H1 (cell line): ENCODE results near the gene FOXA2. TPM values are rescaled to one million over a fixed set of nuclear protein-coding genes. Genes with fewer than 3 reads are reported as not detected.
A peak's percentile ranks its signal among the peaks of the same experiment; 100 is the strongest.

Experiments
- CTCF ChIA-PET: fragments of 300-600 bp; sonication (Branson Sonifier 250); formaldehyde crosslinking; loops from one replicate; lab custom pipeline; 2021; ENCODE audit not compliant: partially characterized antibody; lab: Charles Lee
- POLR2A ChIA-PET: fragments of 300-600 bp; sonication (Branson Sonifier 250); formaldehyde crosslinking; loops from one replicate; lab custom pipeline; 2021; ENCODE audit warnings: inconsistent platforms; ENCODE audit not compliant: partially characterized antibody; lab: Charles Lee
- DNase-seq, 2 experiments: peaks; one replicate each; pipeline versions ENCODE4 v3.0.0 to v3.0.0-alpha.2; 2010 to 2022; ENCODE audit warnings: low spot score in 2 of 2, low read depth in 1 of 2, mixed read lengths in 1 of 2
- FAIRE-seq: peaks from 2 replicates; lab custom pipeline; 2011; peaks lifted over from hg19 to GRCh38; lab: Jason Lieb, UNC
- H2AFZ ChIP-seq: 2 replicates; pipeline ENCODE4 v1.8.1; 2012; ENCODE audit warnings: low read length, inconsistent platforms
- H2AK5ac ChIP-seq: 2 replicates; pipeline ENCODE4 v1.6.1; 2013; ENCODE audit warnings: low read depth, low read length
- H2BK120ac ChIP-seq: replicated peaks from 2 replicates; pipeline ENCODE3; 2013; ENCODE audit warnings: low read depth, low read length, inconsistent platforms
- H2BK12ac ChIP-seq: 2 replicates; pipeline ENCODE4 v1.6.1; 2013; ENCODE audit warnings: low read depth, low read length
- H2BK15ac ChIP-seq: 2 replicates; pipeline ENCODE4 v1.6.1; 2013; ENCODE audit warnings: low read length
- H2BK20ac ChIP-seq: 2 replicates; pipeline ENCODE4 v1.6.1; 2013; ENCODE audit warnings: low read length
- H2BK5ac ChIP-seq: 2 replicates; pipeline ENCODE4 v1.6.1; 2013; ENCODE audit warnings: low read depth, low read length
- H3K14ac ChIP-seq: 2 replicates; pipeline ENCODE4 v1.6.1; 2013; ENCODE audit warnings: inconsistent platforms; ENCODE audit not compliant: insufficient read length
- H3K18ac ChIP-seq: 2 replicates; pipeline ENCODE4 v1.6.1; 2013; ENCODE audit warnings: low read length; ENCODE audit errors: extremely low read depth
- H3K23ac ChIP-seq: 2 replicates; pipeline ENCODE4 v1.6.1; 2013; ENCODE audit warnings: inconsistent platforms; ENCODE audit not compliant: insufficient read length
- H3K23me2 ChIP-seq: 2 replicates; pipeline ENCODE4 v1.6.1; 2013; ENCODE audit warnings: low read depth, low read length
- H3K27ac ChIP-seq: 2 replicates; pipeline ENCODE4 v1.6.1; 2011; ENCODE audit warnings: low read depth, low read length, inconsistent platforms
- H3K27me3 ChIP-seq, 4 experiments: replicated peaks in 1 of 4; 1 replicate in 1 of 4; 2 replicates in 3 of 4; pipeline versions ENCODE4 v1.6.1 to v1.8.1; 2011 to 2013; ENCODE audit warnings: low read length in 3 of 4, mild to moderate bottlenecking in 3 of 4, inconsistent platforms in 2 of 4, mixed read lengths in 2 of 4, moderate library complexity in 1 of 4; ENCODE audit not compliant: control insufficient read depth in 3 of 4, insufficient read depth in 3 of 4; ENCODE audit errors: extremely low read depth in 1 of 4
- H3K36me3 ChIP-seq, 4 experiments: 2 replicates each; pipeline versions ENCODE4 v1.6.1 to v1.8.1; 2011 to 2013; ENCODE audit warnings: mild to moderate bottlenecking in 4 of 4, low read length in 3 of 4, moderate library complexity in 2 of 4, control low read depth in 1 of 4, inconsistent platforms in 1 of 4; ENCODE audit not compliant: insufficient read depth in 4 of 4, control insufficient read depth in 2 of 4
- H3K4ac ChIP-seq: replicated peaks from 2 replicates; pipeline ENCODE3; 2013; ENCODE audit warnings: low read length, low read depth, mixed read lengths, inconsistent platforms; ENCODE audit not compliant: insufficient read length
- H3K4me1 ChIP-seq, 4 experiments: replicated peaks in 1 of 4; 1 replicate in 1 of 4; 2 replicates in 3 of 4; pipeline versions ENCODE4 v1.6.1 to v1.8.1; 2011 to 2013; ENCODE audit warnings: low read length in 3 of 4, inconsistent platforms in 2 of 4, mixed read lengths in 1 of 4; ENCODE audit not compliant: insufficient read depth in 4 of 4, control insufficient read depth in 3 of 4
- H3K4me2 ChIP-seq, 2 experiments: 2 replicates each; pipeline versions ENCODE4 v1.6.1 to v1.8.1; 2011 to 2013; ENCODE audit warnings: low read depth in 2 of 2, low read length in 2 of 2, control low read depth in 1 of 2, inconsistent platforms in 1 of 2, mild to moderate bottlenecking in 1 of 2; ENCODE audit not compliant: insufficient read depth in 1 of 2
- H3K4me3 ChIP-seq, 4 experiments: fragments of 200-600, 300-600 bp in 1 of 4; sonication (generic), shearing (Covaris generic), sonication (Bioruptor Twin) in 1 of 4; 2 replicates each; pipeline versions ENCODE4 v1.5.1 to v1.8.1; 2011 to 2016; ENCODE audit warnings: low read length in 4 of 4, low read depth in 3 of 4, control low read depth in 2 of 4, inconsistent platforms in 2 of 4, mild to moderate bottlenecking in 2 of 4, mixed read lengths in 1 of 4, moderate library complexity in 1 of 4; ENCODE audit not compliant: insufficient read depth in 2 of 4; ENCODE audit errors: extremely low read depth in 1 of 4
- H3K56ac ChIP-seq: replicated peaks from 2 replicates; pipeline ENCODE3; 2013; ENCODE audit warnings: low read depth, mild to moderate bottlenecking, mixed read lengths, low read length, inconsistent platforms; ENCODE audit not compliant: insufficient read length
- H3K79me1 ChIP-seq: 2 replicates; pipeline ENCODE4 v1.6.1; 2013; ENCODE audit warnings: low read depth, low read length, control low read depth
- H3K79me2 ChIP-seq, 2 experiments: 2 replicates each; pipeline versions ENCODE4 v1.6.1 to v1.8.1; 2012 to 2013; ENCODE audit warnings: low read length in 2 of 2, mild to moderate bottlenecking in 2 of 2, inconsistent platforms in 1 of 2; ENCODE audit not compliant: insufficient read depth in 2 of 2, control insufficient read depth in 1 of 2
- H3K9ac ChIP-seq, 4 experiments: replicated peaks in 1 of 4; 1 replicate in 1 of 4; 2 replicates in 3 of 4; pipeline versions ENCODE4 v1.6.1 to v1.8.1; 2011 to 2013; ENCODE audit warnings: low read depth in 3 of 4, low read length in 3 of 4, control low read depth in 2 of 4, mild to moderate bottlenecking in 2 of 4, moderate library complexity in 2 of 4, inconsistent platforms in 1 of 4; ENCODE audit errors: extremely low read depth in 1 of 4
- H3K9me3 ChIP-seq, 2 experiments: 2 replicates each; pipeline versions ENCODE4 v1.6.1 to v1.8.1; 2012 to 2013; ENCODE audit warnings: mild to moderate bottlenecking in 2 of 2, moderate library complexity in 2 of 2, control low read depth in 1 of 2, inconsistent platforms in 1 of 2, low read depth in 1 of 2, low read length in 1 of 2, mixed read lengths in 1 of 2; ENCODE audit not compliant: insufficient read depth in 2 of 2
- H4K20me1 ChIP-seq, 2 experiments: replicated peaks in 1 of 2; 2 replicates each; pipeline versions ENCODE3 to v1.8.1; 2011 to 2013; ENCODE audit warnings: inconsistent platforms in 2 of 2, low read length in 2 of 2, mild to moderate bottlenecking in 1 of 2; ENCODE audit not compliant: insufficient read depth in 2 of 2, control insufficient read depth in 1 of 2
- H4K5ac ChIP-seq: 2 replicates; pipeline ENCODE4 v1.6.1; 2013; ENCODE audit warnings: low read length, low read depth, mixed read lengths, inconsistent platforms; ENCODE audit not compliant: insufficient read length
- H4K8ac ChIP-seq: 2 replicates; pipeline ENCODE4 v1.8.0; 2013; ENCODE audit warnings: mild to moderate bottlenecking, moderate library complexity, low read length, inconsistent platforms; ENCODE audit not compliant: insufficient read depth; ENCODE audit errors: extremely low read depth
- H4K91ac ChIP-seq: replicated peaks from 2 replicates; pipeline ENCODE3; 2013; ENCODE audit warnings: low read length, mixed read lengths, inconsistent platforms; ENCODE audit not compliant: insufficient read length
- EZH2 ChIP-seq: fragments of 200-600 bp; sonication (generic); IDR thresholded peaks from 2 replicates; pipeline ENCODE4 v1.7.1; 2012; ENCODE audit warnings: low read depth, mild to moderate bottlenecking, moderate library complexity, low read length, inconsistent platforms; ENCODE audit not compliant: severe bottlenecking
- KDM4A ChIP-seq: IDR thresholded peaks from one replicate; pipeline ENCODE4 v1.7.1; 2012; ENCODE audit warnings: low read depth, mild to moderate bottlenecking, moderate library complexity, low read length, inconsistent platforms; ENCODE audit not compliant: severe bottlenecking
- PHF8 ChIP-seq: fragments of 200-600 bp; sonication (generic); conservative IDR thresholded peaks from 2 replicates; pipeline ENCODE4 v1.7.1; 2012; ENCODE audit warnings: low read depth, mild to moderate bottlenecking, inconsistent platforms, low read length, moderate library complexity
- RNF2 ChIP-seq: fragments of 200-900, 300-1000 bp; sonication (generic); IDR thresholded peaks from 2 replicates; pipeline ENCODE4 v1.7.1; 2016; ENCODE audit warnings: borderline replicate concordance, low read depth, mild to moderate bottlenecking, antibody characterized with exemption, low read length; ENCODE audit not compliant: poor library complexity, severe bottlenecking; ENCODE audit errors: missing control alignments
- SUZ12 ChIP-seq: fragments of 200-600 bp; sonication (generic); IDR thresholded peaks from 2 replicates; pipeline ENCODE4 v1.6.1; 2012; ENCODE audit warnings: mild to moderate bottlenecking, inconsistent platforms, low read length, moderate library complexity, mixed read lengths
- TCF12 ChIP-seq: IDR thresholded peaks from 2 replicates; pipeline ENCODE4 v1.6.1; 2011; ENCODE audit warnings: low read depth, mild to moderate bottlenecking, low read length
- WGBS, 2 experiments: shearing (Covaris generic) in 1 of 2; methylation state at CpG; one replicate each; pipeline versions ENCODE4 v1.1.6 to v1.1.7; 2013 to 2015; ENCODE audit warnings: low lambda C conversion rate in 2 of 2, mixed read lengths in 2 of 2, inconsistent platforms in 1 of 2, low coverage in 1 of 2, missing lambda C conversion rate in 1 of 2; ENCODE audit not compliant: insufficient replicate concordance in 2 of 2, insufficient coverage in 1 of 2, insufficient read length in 1 of 2; ENCODE audit errors: extremely low coverage in 1 of 2, missing lambda C conversion rate in 1 of 2; 5-methylcytosine and 5-hydroxymethylcytosine counted together
- polyA plus RNA-seq, 7 experiments: library from polyadenylated mRNA; depleted of rRNA in 3 of 7; stranded (reverse) in 5 of 7; unstranded in 2 of 7; fragments of >200 nt in 5 of 7; fragments of 200-250 nt in 2 of 7; gene quantifications; 1 replicate in 5 of 7; 2 replicates in 1 of 7; 4 replicates in 1 of 7; pipeline versions ENCODE4 v1.2.1 to v1.2.3, GENCODE V29; 2011 to 2013; ENCODE audit warnings: missing spikeins in 2 of 7, mixed read lengths in 2 of 7
- total RNA-seq: library from RNA; stranded (reverse); fragmentation: NEBNext Ultra II Directional; extraction: Animal tissue kit (Norgen Biotek cat#: 25700); gene quantifications from 2 replicates; pipeline ENCODE4 v1.2.1, GENCODE V29; 2021

The FOXA2 gene
- total and polyA plus RNA-seq, 2 of the 8 experiments (the other 6 are each of a cell fraction or from before 2014, with no cell fraction given), result not detected

DNA sequence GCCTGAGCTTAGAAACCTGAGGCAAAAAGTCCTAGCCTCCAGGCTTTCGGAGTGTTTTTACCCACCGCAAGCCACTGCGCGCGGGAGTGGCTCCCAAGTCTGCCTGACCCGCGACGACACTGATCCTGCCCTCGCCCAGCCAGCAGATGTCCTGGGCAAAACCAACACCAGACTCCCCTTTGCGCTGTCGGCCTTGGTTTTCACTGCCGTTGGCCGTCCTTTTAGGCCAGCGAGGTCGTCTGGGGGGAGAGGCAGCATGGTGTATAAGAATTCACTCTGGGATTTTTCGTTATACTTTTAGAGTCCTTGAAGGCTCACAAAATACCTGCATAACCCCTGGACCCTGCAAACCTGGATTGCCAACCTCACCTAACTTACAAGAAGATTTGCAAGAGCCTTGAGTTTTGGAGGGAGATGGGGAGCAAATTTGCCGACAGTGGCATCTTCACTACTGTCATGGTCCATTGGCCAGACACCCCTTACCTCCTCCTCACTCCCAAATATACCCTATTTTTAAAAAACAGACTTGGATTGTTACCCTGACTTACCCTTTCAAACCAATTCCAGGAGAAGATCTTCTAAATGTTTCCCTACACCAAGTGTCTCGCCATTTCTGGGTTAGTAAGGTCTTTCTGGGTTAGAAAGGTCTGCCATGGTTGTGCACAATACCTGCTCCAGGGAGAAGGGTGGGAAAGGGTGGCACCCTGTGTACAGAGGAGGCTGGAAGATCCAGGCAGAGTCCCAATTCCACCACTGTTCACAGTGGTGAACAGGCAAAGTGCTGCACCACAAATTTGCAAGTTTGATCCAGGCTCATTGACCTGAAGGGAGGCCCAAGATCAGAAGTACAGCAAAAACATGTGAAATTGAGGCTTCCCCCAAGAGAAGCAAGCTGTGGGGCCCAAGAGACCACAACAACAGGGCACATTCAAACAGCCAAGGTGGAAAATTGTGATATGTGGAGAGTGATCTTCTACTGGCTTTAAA is 4.4 kb downstream of the FOXA2 start:
- no peak overlapping the region for H3K18ac ChIP-seq
- H3K23me2 ChIP-seq, result no peaks in the 10 kb centered on the region; the same call in 1 of the 2 replicates
- no peak for FAIRE-seq
- H2BK12ac ChIP-seq, result no peak overlapping the region
- no peak overlapping the region for H3K27ac ChIP-seq
- 9% methylated on average over 18 of the region's 18 CpGs; no CpG with 5 or more reads in 1 of the 2 experiments for WGBS, 2 experiments
- no peaks in the 10 kb centered on the region for H3K79me1 ChIP-seq
- no peaks in the 10 kb centered on the region for H3K79me2 ChIP-seq
- DNase-seq, result peak in 1 of 2 experiments; percentile 63
- no peak overlapping the region for H2AFZ ChIP-seq
- H2BK5ac ChIP-seq, result no peak overlapping the region
- H3K14ac ChIP-seq, result no peak overlapping the region
- H3K27me3 ChIP-seq, result peaks cover 96 to 99% (median 98%) of the 10 kb centered on the region in 4 experiments
- no peak overlapping the region for H4K91ac ChIP-seq
- peaks cover 0 to 17% (median 0%) of the 10 kb centered on the region in 4 experiments; a peak in 1 of 8 replicates for H3K36me3 ChIP-seq
- no peak overlapping the region for H3K56ac ChIP-seq
- TF ChIP-seq TCF12 (0 out of 2 replicates have a peak, but pooled peaks have one; percentile 48), SUZ12 (peak; percentile 89), KDM4A (no peak), RNF2 (peak; percentile 98), EZH2 (peak; percentile 81), PHF8 (no peak)
- H3K4me2 ChIP-seq, result peak overlapping the region in 1 of 2 experiments; percentile 43; a peak in 1 of 4 replicates
- no peak overlapping the region; the same call in 1 of the 2 replicates for H2AK5ac ChIP-seq
- H3K4me1 ChIP-seq, result peaks cover 11 to 35% (median 23%) of the 10 kb centered on the region in 4 experiments
- H4K5ac ChIP-seq, result no peak overlapping the region
- H2BK120ac ChIP-seq, result no peak overlapping the region
- H3K4ac ChIP-seq, result no peak overlapping the region
- H3K4me3 ChIP-seq, result no peak overlapping the region
- H3K23ac ChIP-seq, result no peak overlapping the region
- peaks cover 23 to 29% of the 10 kb centered on the region in 2 experiments for H4K20me1 ChIP-seq
- H4K8ac ChIP-seq, result no peak overlapping the region
- no peak overlapping the region for H2BK20ac ChIP-seq
- no peak overlapping the region for H3K9ac ChIP-seq
- POLR2A ChIA-PET, result interaction anchor here (1.0 kb wide), 1 partner anchor 13 kb away, joined by 5 read pairs; no protein-coding TSS in a partner anchor
- no peaks in the 10 kb centered on the region for H3K9me3 ChIP-seq
- CTCF ChIA-PET, result no interaction called here
- H2BK15ac ChIP-seq, result no peak overlapping the region
